Epithelial cell of esophagus (primary cell): ENCODE data around the gene COL17A1.

Experiments used
- DNase-seq: peaks from one replicate; pipeline ENCODE4 v3.0.0; 2010; ENCODE audit warnings: low read depth
- H3K4me3 ChIP-seq: 2 replicates; pipeline ENCODE4 v1.5.1; 2011; ENCODE audit warnings: mild to moderate bottlenecking, low read length, control low read depth
- CTCF ChIP-seq: IDR thresholded peaks from 2 replicates; pipeline ENCODE4 v1.5.1; 2011; ENCODE audit warnings: low read depth, mild to moderate bottlenecking, low read length, control low read depth, inconsistent platforms; ENCODE audit not compliant: insufficient read depth; ENCODE audit errors: missing control alignments

COL17A1 gene

GRCh38 chr10:104038958-104039752 lies 46.5 kb downstream of the COL17A1 start:
- no peak for DNase-seq
- no peak for TF ChIP-seq CTCF
- H3K4me3 ChIP-seq = no peak overlapping the region

- H3K4me3 ChIP-seq = no peak overlapping the region
- DNase-seq = no peak
- TF ChIP-seq CTCF = no peak
These were observed 47.1 kb downstream of the COL17A1 start for GRCh38 chr10:104038537-104038936.

GRCh38 chr10:104037261-104037951 lies 48.3 kb downstream of the COL17A1 start:
- no peak for DNase-seq
- no peak overlapping the region for H3K4me3 ChIP-seq
- no peak for TF ChIP-seq CTCF

GRCh38 chr10:104036518-104037260 lies 49.0 kb downstream of the COL17A1 start:
- no peak overlapping the region for H3K4me3 ChIP-seq
- no peak for TF ChIP-seq CTCF
- no peak for DNase-seq

GRCh38 chr10:104036069-104036384 lies 49.7 kb downstream of the COL17A1 start:
- H3K4me3 ChIP-seq = no peak overlapping the region
- no peak for DNase-seq
- TF ChIP-seq CTCF = no peak

GRCh38 chr10:104035194-104036068 lies 50.2 kb downstream of the COL17A1 start:
- TF ChIP-seq CTCF = no peak
- no peak for DNase-seq

More at GRCh38 chr10:104035194-104036068, 50.2 kb downstream of the COL17A1 start:
- no peak overlapping the region for H3K4me3 ChIP-seq
